ENCODE results near the gene CAMTA1.
"Not testable (repeated sequence)": the region's sequence is repeated elsewhere in the genome, so short reads cannot be mapped to it uniquely, and the experiment has no call there.

DNA sequence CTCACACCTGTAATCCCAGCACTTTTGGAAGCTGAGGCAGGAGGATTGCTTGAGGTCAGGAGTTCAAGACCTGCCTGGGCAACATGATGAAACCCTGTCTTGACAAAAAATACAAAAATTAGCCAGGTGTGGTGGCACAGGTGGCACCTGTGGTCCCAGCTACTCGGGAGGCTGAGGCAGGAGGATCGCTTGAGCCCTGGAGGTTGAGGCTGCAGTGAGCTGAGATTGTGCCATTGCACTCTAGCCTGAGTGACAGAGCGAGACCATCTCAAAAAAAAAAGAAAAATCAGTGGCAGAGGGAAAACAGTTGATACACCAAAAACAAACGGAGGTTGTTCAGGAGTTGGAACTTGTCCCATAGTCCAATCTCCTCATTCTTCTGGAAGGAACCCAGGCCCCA, 904.1 kb downstream of the CAMTA1 start:
- not testable (repeated sequence) for TF ChIP-seq POLR2A, POLR2AphosphoS5 (IDR thresholded peaks at IDR 0.05)
- TF ChIP-seq, protein P1, sequence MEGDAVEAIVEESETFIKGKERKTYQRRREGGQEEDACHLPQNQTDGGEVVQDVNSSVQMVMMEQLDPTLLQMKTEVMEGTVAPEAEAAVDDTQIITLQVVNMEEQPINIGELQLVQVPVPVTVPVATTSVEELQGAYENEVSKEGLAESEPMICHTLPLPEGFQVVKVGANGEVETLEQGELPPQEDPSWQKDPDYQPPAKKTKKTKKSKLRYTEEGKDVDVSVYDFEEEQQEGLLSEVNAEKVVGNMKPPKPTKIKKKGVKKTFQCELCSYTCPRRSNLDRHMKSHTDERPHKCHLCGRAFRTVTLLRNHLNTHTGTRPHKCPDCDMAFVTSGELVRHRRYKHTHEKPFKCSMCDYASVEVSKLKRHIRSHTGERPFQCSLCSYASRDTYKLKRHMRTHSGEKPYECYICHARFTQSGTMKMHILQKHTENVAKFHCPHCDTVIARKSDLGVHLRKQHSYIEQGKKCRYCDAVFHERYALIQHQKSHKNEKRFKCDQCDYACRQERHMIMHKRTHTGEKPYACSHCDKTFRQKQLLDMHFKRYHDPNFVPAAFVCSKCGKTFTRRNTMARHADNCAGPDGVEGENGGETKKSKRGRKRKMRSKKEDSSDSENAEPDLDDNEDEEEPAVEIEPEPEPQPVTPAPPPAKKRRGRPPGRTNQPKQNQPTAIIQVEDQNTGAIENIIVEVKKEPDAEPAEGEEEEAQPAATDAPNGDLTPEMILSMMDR (IDR thresholded peaks at IDR 0.05), result not testable (repeated sequence)

Measured in prostate gland (tissue), 2 donors.